ENCODE measurements around the gene GGA3.
"Not testable (repeated sequence)": the region's sequence is repeated elsewhere in the genome, so short reads cannot be mapped to it uniquely, and the experiment has no call there.

GGA3 gene

GRCh38 chr17:75269844-75270217 is 8.4 kb upstream of the GGA3 start:
- no peak for DNase-seq (ENCODE audit: low read depth in 1 of 2, low spot score in 1 of 2)
- in situ Hi-C loops (cut with HindIII; ENCODE audit: low pct_unique_long_range_greater_than_20kb, low sequenced_read_pairs) = no loop called here
- TF ChIP-seq JUND (IDR thresholded peaks at IDR 0.05; ENCODE audit: low read depth) = no peak

DNA sequence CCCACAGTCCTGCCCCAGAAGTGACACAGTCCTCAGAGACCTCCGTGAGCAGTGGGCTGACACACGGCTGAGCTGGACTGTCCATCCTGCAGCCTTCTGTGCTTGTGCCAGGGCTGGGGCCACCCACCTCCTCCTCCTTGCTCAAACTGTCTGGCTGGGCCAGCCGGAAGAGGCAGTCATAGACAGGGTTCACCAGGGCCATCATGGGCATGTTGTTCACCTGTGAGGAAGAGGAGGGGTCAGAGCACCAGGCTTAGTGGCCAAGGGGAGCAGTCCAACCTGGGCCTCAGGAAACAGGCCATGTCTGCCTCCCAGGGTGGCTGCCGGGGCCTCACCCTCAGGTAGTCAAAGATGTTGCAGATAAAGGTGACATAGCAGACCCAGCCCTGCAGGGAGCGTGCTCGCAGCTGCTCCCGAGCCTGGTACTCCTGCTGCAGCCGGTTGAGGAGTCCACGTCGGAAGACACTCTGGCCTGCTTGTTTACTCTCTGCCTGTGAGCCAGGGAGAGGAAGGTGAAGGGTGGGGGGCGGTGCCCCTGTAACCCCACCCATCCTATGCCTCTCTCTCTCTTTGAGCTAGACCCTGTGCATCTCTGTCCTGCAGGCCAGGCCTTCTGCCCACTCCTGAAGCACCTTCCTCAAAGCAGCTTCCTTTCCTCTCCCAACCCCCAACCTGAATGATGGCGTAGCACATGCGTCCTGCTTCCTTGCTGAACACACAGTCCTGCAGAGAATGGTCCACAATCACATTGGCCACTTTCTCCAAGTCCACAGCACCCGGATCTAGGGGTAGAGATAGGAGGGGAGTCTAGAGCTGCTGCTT is 6.2 kb upstream of the GGA3 start:
- in situ Hi-C loops (cut with HindIII; ENCODE audit: low pct_unique_long_range_greater_than_20kb, low sequenced_read_pairs) = no loop called here
- TF ChIP-seq JUND (IDR thresholded peaks at IDR 0.05; ENCODE audit: low read depth) = no peak
- DNase-seq (ENCODE audit: low read depth in 1 of 2, low spot score in 1 of 2) = peak in 1 of 2 experiments; percentile 71

GRCh38 chr17:75267153-75267410 is 5.7 kb upstream of the GGA3 start:
- DNase-seq (ENCODE audit: low read depth in 1 of 2, low spot score in 1 of 2) = no peak
- in situ Hi-C loops (cut with HindIII; ENCODE audit: low pct_unique_long_range_greater_than_20kb, low sequenced_read_pairs) = no loop called here

GRCh38 chr17:75266316-75267152 is 5.1 kb upstream of the GGA3 start:
- in situ Hi-C loops (cut with HindIII; ENCODE audit: low pct_unique_long_range_greater_than_20kb, low sequenced_read_pairs) = no loop called here
- TF ChIP-seq JUND (IDR thresholded peaks at IDR 0.05; ENCODE audit: low read depth) = no peak
- DNase-seq (ENCODE audit: low read depth in 1 of 2, low spot score in 1 of 2) = no peak

More at GRCh38 chr17:75267153-75267410, 5.7 kb upstream of the GGA3 start:
- no peak for TF ChIP-seq JUND (IDR thresholded peaks at IDR 0.05; ENCODE audit: low read depth)

GRCh38 chr17:75265614-75266315 is 4.4 kb upstream of the GGA3 start:
- TF ChIP-seq JUND (IDR thresholded peaks at IDR 0.05; ENCODE audit: low read depth) = no peak
- DNase-seq (ENCODE audit: low read depth in 1 of 2, low spot score in 1 of 2) = no peak
- in situ Hi-C loops (cut with HindIII; ENCODE audit: low pct_unique_long_range_greater_than_20kb, low sequenced_read_pairs) = no loop called here

GRCh38 chr17:75263055-75263454 is 1.6 kb upstream of the GGA3 start:
- no peak for TF ChIP-seq JUND (IDR thresholded peaks at IDR 0.05; ENCODE audit: low read depth)
- no peak for DNase-seq (ENCODE audit: low read depth in 1 of 2, low spot score in 1 of 2)
- in situ Hi-C loops (cut with HindIII; ENCODE audit: low pct_unique_long_range_greater_than_20kb, low sequenced_read_pairs) = no loop called here

- DNase-seq (ENCODE audit: low read depth in 1 of 2, low spot score in 1 of 2) = no peak
- TF ChIP-seq JUND (IDR thresholded peaks at IDR 0.05; ENCODE audit: low read depth) = no peak
- in situ Hi-C loops (cut with HindIII; ENCODE audit: low pct_unique_long_range_greater_than_20kb, low sequenced_read_pairs) = no loop called here
These were observed 753 bp upstream of the GGA3 start for GRCh38 chr17:75262112-75262606.

DNA sequence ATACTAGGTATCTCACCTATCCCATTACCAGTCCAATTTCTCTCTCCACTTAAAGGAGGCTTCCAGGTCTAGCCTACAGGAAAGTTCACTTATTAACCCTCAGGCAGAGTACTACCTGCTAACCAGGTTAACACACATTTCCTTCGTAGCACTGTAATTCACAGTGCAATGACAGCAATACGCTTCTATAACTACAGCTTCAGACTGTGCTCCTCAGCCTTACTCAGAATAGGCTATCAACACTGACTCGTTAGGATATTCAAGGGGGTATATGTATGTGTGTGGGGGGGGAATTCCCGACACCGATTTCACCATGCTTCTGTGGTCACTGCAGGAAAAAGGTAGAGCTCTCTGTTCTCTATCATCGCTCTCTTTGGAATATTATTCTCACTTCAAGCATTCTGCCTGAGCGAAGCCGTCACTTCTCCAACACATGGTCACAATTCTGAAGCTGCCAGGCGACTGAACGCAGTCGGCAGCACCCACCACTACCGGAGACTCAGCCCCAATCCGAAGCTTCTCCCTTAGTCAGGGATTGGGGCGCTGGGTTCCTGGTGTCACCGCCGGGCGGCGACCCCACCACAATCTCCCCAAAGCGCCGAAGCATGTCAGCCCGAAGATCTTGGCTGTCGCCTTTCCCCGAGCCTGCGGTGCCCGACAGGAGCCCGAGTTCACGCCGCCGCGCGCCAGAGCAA is 618 bp downstream of the GGA3 start:
- in situ Hi-C loops (cut with HindIII; ENCODE audit: low pct_unique_long_range_greater_than_20kb, low sequenced_read_pairs) = no loop called here
- no peak for TF ChIP-seq JUND (IDR thresholded peaks at IDR 0.05; ENCODE audit: low read depth)
- DNase-seq (ENCODE audit: low read depth in 1 of 2, low spot score in 1 of 2) = no peak

DNA sequence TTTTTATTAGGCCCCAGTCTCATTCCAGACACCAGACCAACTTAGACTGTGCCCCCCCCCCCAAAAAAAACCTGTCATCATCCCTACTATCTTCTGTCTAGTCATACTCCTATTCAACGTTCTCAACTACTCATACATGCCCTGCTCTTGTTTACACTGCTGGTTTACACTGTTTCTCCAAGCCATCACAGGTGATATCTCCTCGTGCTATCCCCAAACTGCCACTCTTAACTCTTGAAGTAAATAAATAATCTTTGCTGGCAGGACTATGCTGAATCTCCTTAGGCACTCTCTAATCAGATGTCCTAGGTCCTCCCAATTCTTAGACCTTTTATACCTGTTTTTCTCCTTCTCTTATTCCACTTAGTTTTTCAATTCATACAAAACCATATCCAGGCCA is 4.2 kb downstream of the GGA3 start:
- in situ Hi-C loops (cut with HindIII; ENCODE audit: low pct_unique_long_range_greater_than_20kb, low sequenced_read_pairs); DNase-seq (ENCODE audit: low read depth in 1 of 2, low spot score in 1 of 2): not testable (repeated sequence)

GRCh38 chr17:75255954-75256698 is 5.3 kb downstream of the GGA3 start:
- DNase-seq (ENCODE audit: low read depth in 1 of 2, low spot score in 1 of 2); in situ Hi-C loops (cut with HindIII; ENCODE audit: low pct_unique_long_range_greater_than_20kb, low sequenced_read_pairs): not testable (repeated sequence)

GRCh38 chr17:75252039-75252816 is 9.2 kb downstream of the GGA3 start:
- in situ Hi-C loops (cut with HindIII; ENCODE audit: low pct_unique_long_range_greater_than_20kb, low sequenced_read_pairs) = no loop called here
- no peak for DNase-seq (ENCODE audit: low read depth in 1 of 2, low spot score in 1 of 2)
- TF ChIP-seq JUND (IDR thresholded peaks at IDR 0.05; ENCODE audit: low read depth) = no peak
